Testis (tissue), 3 donors: ENCODE results near the gene MYL7. TPM values are rescaled to one million over a fixed set of nuclear protein-coding genes. Genes with fewer than 3 reads are reported as not detected.

Experiments
- DNase-seq: peaks from one replicate; pipeline ENCODE4 v3.0.0-alpha.2; 2019
- H3K27ac ChIP-seq, 2 donors: fragments of 200-600 bp; sonication (generic); one replicate each; pipeline ENCODE4 v1.5.1; 2019
- H3K27me3 ChIP-seq: fragments of 200-600 bp; sonication (generic); one replicate; pipeline ENCODE4 v1.5.1; 2019
- H3K36me3 ChIP-seq: fragments of 200-600 bp; sonication (generic); one replicate; pipeline ENCODE4 v1.5.1; 2017; ENCODE audit warnings: low read depth; ENCODE audit errors: missing control alignments
- H3K4me1 ChIP-seq: fragments of 200-600 bp; sonication (generic); one replicate; pipeline ENCODE4 v1.5.1; 2019
- H3K4me3 ChIP-seq, 2 donors: fragments of 200-600 bp; sonication (generic); one replicate each; pipeline ENCODE4 v1.5.1; 2017 to 2019
- H3K9me3 ChIP-seq: fragments of 200-600 bp; sonication (generic); one replicate; pipeline ENCODE4 v1.5.1; 2017
- CTCF ChIP-seq, 3 experiments: fragments of 450-650 bp in 2 of 3; fragments of 200-600 bp in 1 of 3; sonication (generic) in 1 of 3; IDR thresholded peaks; one replicate each; pipeline ENCODE4 v1.5.1; 2016 to 2019; ENCODE audit warnings: antibody characterized with exemption in 3 of 3, mild to moderate bottlenecking in 2 of 3, moderate library complexity in 1 of 3
- POLR2A ChIP-seq: fragments of 450-650 bp; IDR thresholded peaks from one replicate; pipeline ENCODE4 v1.6.1; 2017; ENCODE audit warnings: antibody characterized with exemption, mild to moderate bottlenecking, moderate library complexity
- WGBS, 2 donors: methylation state at CpG; one replicate each; pipeline ENCODE4 v1.1.5; 2018; 5-methylcytosine and 5-hydroxymethylcytosine counted together
- intact Hi-C: fragments of 100-400 bp; cut with DNase I; formaldehyde crosslinking; loops from one replicate; pipeline ENCODE4 v1.15.1; 2023; ENCODE audit warnings: low total_unique reads
- polyA plus RNA-seq: library from polyadenylated mRNA; stranded (reverse); fragments of 350-450 nt; fragmentation: Illumina TruSeq; extraction: RNeasy Lipid Tissue Mini Kit (QIAGEN cat#74804); gene quantifications from one replicate; pipeline ENCODE4 v1.2.3, GENCODE V29; 2014; ENCODE audit warnings: low read depth, low replicate concordance; ENCODE audit not compliant: insufficient read depth
- total RNA-seq, 2 donors: library from RNA; depleted of rRNA; stranded (reverse); fragments of >200 nt; gene quantifications; one replicate each; pipeline ENCODE4 v1.2.3, GENCODE V29; 2016

The MYL7 gene
- total and polyA plus RNA-seq, 3 donors from 2014 or later = 1.5 to 1.7 TPM; not detected in 1

GRCh38 chr7:44139311-44140010, 1.7 kb downstream of the MYL7 start:
- Histone ChIP-seq H3K4me1 (no peaks in the 10 kb centered on the region), H3K27ac (no peak overlapping the region), H3K27me3 (no peaks in the 10 kb centered on the region), H3K36me3 (no peaks in the 10 kb centered on the region), H3K4me3 (no peak overlapping the region), H3K9me3 (no peaks in the 10 kb centered on the region)
- 92 to 93% methylated on average over 11 to 14 of the region's 14 CpGs for WGBS, 2 donors
- no peak for TF ChIP-seq POLR2A
- no peak for TF ChIP-seq CTCF (IDR thresholded peaks at IDR 0.05)
- intact Hi-C loops = no loop called here
- DNase-seq = no peak

GRCh38 chr7:44138698-44139097, 2.4 kb downstream of the MYL7 start:
- no peak for TF ChIP-seq CTCF (IDR thresholded peaks at IDR 0.05)
- TF ChIP-seq POLR2A = no peak
- 86 to 91% methylated on average over 6 to 7 of the region's 8 CpGs for WGBS, 2 donors
- no peaks in the 10 kb centered on the region for H3K4me1 ChIP-seq
- no peak for DNase-seq
- H3K36me3 ChIP-seq = no peaks in the 10 kb centered on the region
- no peaks in the 10 kb centered on the region for H3K9me3 ChIP-seq
- intact Hi-C loops = no loop called here
- H3K27ac ChIP-seq = no peak overlapping the region
- no peaks in the 10 kb centered on the region for H3K27me3 ChIP-seq
- no peak overlapping the region for H3K4me3 ChIP-seq

GRCh38 chr7:44136731-44137130, 4.4 kb downstream of the MYL7 start:
- Histone ChIP-seq H3K27me3 (no peaks in the 10 kb centered on the region), H3K36me3 (no peaks in the 10 kb centered on the region)

GRCh38 chr7:44134943-44135628, 6.0 kb downstream of the MYL7 start:
- 90 to 92% methylated on average over 4 of the region's 4 CpGs for WGBS, 2 donors
- no peak overlapping the region for H3K27ac ChIP-seq
- DNase-seq = no peak
- no peaks in the 10 kb centered on the region for H3K36me3 ChIP-seq
- H3K4me1 ChIP-seq = peaks cover 12% of the 10 kb centered on the region
- no peaks in the 10 kb centered on the region for H3K27me3 ChIP-seq
- intact Hi-C loops = no loop called here
- H3K4me3 ChIP-seq = no peak overlapping the region
- TF ChIP-seq CTCF (IDR thresholded peaks at IDR 0.05) = no peak
- H3K9me3 ChIP-seq = no peaks in the 10 kb centered on the region

More at GRCh38 chr7:44136731-44137130, 4.4 kb downstream of the MYL7 start:
- no peak for DNase-seq
- Histone ChIP-seq H3K4me1 (peaks cover 6% of the 10 kb centered on the region), H3K4me3 (no peak overlapping the region), H3K9me3 (no peaks in the 10 kb centered on the region), H3K27ac (no peak overlapping the region)
- TF ChIP-seq POLR2A (no peak), CTCF (IDR thresholded peaks at IDR 0.05) (no peak)
- WGBS, 2 donors = 87 to 90% methylated on average over 5 of the region's 5 CpGs
- intact Hi-C loops = no loop called here
